ENCODE results near the gene CLEC4A.
"Not testable (repeated sequence)": the region's sequence is repeated elsewhere in the genome, so short reads cannot be mapped to it uniquely, and the experiment has no call there.

The CLEC4A gene

GRCh38 chr12:8123124-8123912 lies at the start of gene CLEC4A:
CLEC4A (plus strand) TSS chr12:8123617; CDS start chr12:8123879, 262 bp downstream.
- DNase-seq, result no peak

- DNase-seq, result no peak
Observed at GRCh38 chr12:8075935-8076334, 47.5 kb upstream of the CLEC4A start.

GRCh38 chr12:8076366-8076765 lies 47.1 kb upstream of the CLEC4A start:
- DNase-seq, result no peak

- DNase-seq, result no peak
Observed at GRCh38 chr12:8077207-8077606, 46.2 kb upstream of the CLEC4A start.

GRCh38 chr12:8078398-8078797 lies 45.0 kb upstream of the CLEC4A start:
- no peak for DNase-seq

GRCh38 chr12:8078916-8079315 lies 44.5 kb upstream of the CLEC4A start:
- no peak for DNase-seq

GRCh38 chr12:8080120-8080519 lies 43.3 kb upstream of the CLEC4A start:
- no peak for DNase-seq

- DNase-seq, result no peak
Observed at GRCh38 chr12:8081251-8081920, 42.0 kb upstream of the CLEC4A start.

- DNase-seq, result no peak
Observed at GRCh38 chr12:8082808-8083100, 40.7 kb upstream of the CLEC4A start.

- not testable (repeated sequence) for DNase-seq
Observed at GRCh38 chr12:8084351-8084750, 39.1 kb upstream of the CLEC4A start.

- no peak for DNase-seq
Observed at GRCh38 chr12:8087666-8088065, 35.8 kb upstream of the CLEC4A start.

- no peak for DNase-seq
Observed at GRCh38 chr12:8088574-8088973, 34.8 kb upstream of the CLEC4A start.

- not testable (repeated sequence) for DNase-seq
Observed at GRCh38 chr12:8089277-8089676, 34.1 kb upstream of the CLEC4A start.

- no peak for DNase-seq
Observed at GRCh38 chr12:8089716-8090115, 33.7 kb upstream of the CLEC4A start.

- DNase-seq, result no peak
Observed at GRCh38 chr12:8093291-8093690, 30.1 kb upstream of the CLEC4A start.

GRCh38 chr12:8096281-8096915 lies 27.0 kb upstream of the CLEC4A start:
- no peak for DNase-seq

GRCh38 chr12:8099235-8099634 lies 24.2 kb upstream of the CLEC4A start:
- no peak for DNase-seq

- peak; percentile 3 for DNase-seq
Observed at GRCh38 chr12:8108808-8109398, 14.5 kb upstream of the CLEC4A start.

- DNase-seq, result not testable (repeated sequence)
Observed at GRCh38 chr12:8113117-8113516, 10.3 kb upstream of the CLEC4A start.

GRCh38 chr12:8120072-8120713 lies 3.2 kb upstream of the CLEC4A start:
- DNase-seq, result no peak

- DNase-seq, result no peak
Observed at GRCh38 chr12:8127138-8127537, 3.7 kb downstream of the CLEC4A start.

GRCh38 chr12:8133636-8134397 lies 10.4 kb downstream of the CLEC4A start:
- DNase-seq, result not testable (repeated sequence)
